Body of pancreas (tissue), 4 donors: ENCODE measurements around the gene SYVN1. TPM values are rescaled to one million over a fixed set of nuclear protein-coding genes. Genes with fewer than 3 reads are reported as not detected.

ENCODE experiments used
- ATAC-seq: fragments of 150-250 bp; one replicate; pipeline ENCODE4 v1.9.1; 2016
- DNase-seq, 4 donors: peaks; one replicate each; pipeline ENCODE4 v3.0.0-alpha.2; 2019
- H3K27ac ChIP-seq, 4 donors: fragments of 200-600 bp; sonication (generic); 1 replicate in 3 of 4; 2 replicates in 1 of 4; pipeline versions ENCODE4 v1.5.1 to v1.6.1; 2016 to 2019; ENCODE audit warnings: mild to moderate bottlenecking in 1 of 4, mixed read lengths in 1 of 4, moderate library complexity in 1 of 4
- H3K27me3 ChIP-seq, 2 donors: fragments of 200-600 bp; sonication (generic); one replicate each; pipeline ENCODE4 v1.6.0; 2016; ENCODE audit warnings: mild to moderate bottlenecking in 1 of 2
- H3K36me3 ChIP-seq, 2 donors: fragments of 200-600 bp; sonication (generic); replicated peaks in 1 of 2; 2 replicates each; pipeline ENCODE4 v1.5.1; 2016; ENCODE audit warnings: low read depth in 2 of 2; ENCODE audit not compliant: insufficient read depth in 1 of 2
- H3K4me1 ChIP-seq: fragments of 200-600 bp; sonication (generic); one replicate; pipeline ENCODE4 v1.6.0; 2016
- H3K4me3 ChIP-seq, 2 donors: fragments of 200-600 bp; sonication (generic); 1 replicate in 1 of 2; 2 replicates in 1 of 2; pipeline ENCODE4 v1.5.1; 2016 to 2019
- H3K9me3 ChIP-seq, 3 donors: fragments of 200-600 bp; sonication (generic); 1 replicate in 2 of 3; 2 replicates in 1 of 3; pipeline ENCODE4 v1.5.1; 2016
- CTCF ChIP-seq, 7 experiments: fragments of 450-650 bp in 4 of 7; fragments of 200-600 bp in 3 of 7; sonication (generic) in 3 of 7; IDR thresholded peaks; one replicate each; pipeline ENCODE4 v1.5.1; 2016 to 2019; ENCODE audit warnings: antibody characterized with exemption in 7 of 7
- POLR2A ChIP-seq, 3 donors: fragments of 450-650 bp; IDR thresholded peaks; one replicate each; pipeline ENCODE4 v1.6.1; 2016; ENCODE audit warnings: antibody characterized with exemption in 3 of 3, mild to moderate bottlenecking in 2 of 3
- WGBS, 2 donors: methylation state at CpG; one replicate each; pipeline ENCODE4 v1.1.5; 2017; 5-methylcytosine and 5-hydroxymethylcytosine counted together
- intact Hi-C: fragments of 100-400 bp; cut with DNase I; formaldehyde crosslinking; loops from one replicate; pipeline ENCODE4 v1.15.1; 2023
- total RNA-seq, 2 donors: library from RNA; depleted of rRNA; stranded (reverse); fragments of >200 nt; gene quantifications; one replicate each; pipeline ENCODE4 v1.1.0, GENCODE V29; 2016

The SYVN1 gene
- total RNA-seq, 2 donors from 2014 or later = 41.0 to 97.2 TPM

- no peak for DNase-seq
- H3K27ac ChIP-seq = peak overlapping the region in 3 of 4 donors; percentile 64 to 78 (median 72)
- H3K4me1 ChIP-seq = peaks cover 54% of the 10 kb centered on the region
Measured at GRCh38 chr11:65103476-65103875, 30.8 kb downstream of the SYVN1 start.

GRCh38 chr11:65102142-65103095 lies 31.9 kb downstream of the SYVN1 start:
- H3K4me1 ChIP-seq = peaks cover 64% of the 10 kb centered on the region
- TF ChIP-seq POLR2A (IDR thresholded peaks at IDR 0.05) (no peak), CTCF (IDR thresholded peaks at IDR 0.05) (no peak)
- H3K36me3 ChIP-seq = no peaks in the 10 kb centered on the region
- intact Hi-C loops = no loop called here
- 61% methylated on average over 7 to 8 of the region's 8 CpGs for WGBS, 2 donors
- ATAC-seq (peak; percentile 77), DNase-seq (peak in 3 of 4 donors; percentile 44 to 73 (median 49))
- no peaks in the 10 kb centered on the region for H3K9me3 ChIP-seq
- H3K4me3 ChIP-seq = no peak overlapping the region
- H3K27ac ChIP-seq = peak overlapping the region in 3 of 4 donors; percentile 64 to 78 (median 72)
- no peaks in the 10 kb centered on the region for H3K27me3 ChIP-seq

More at GRCh38 chr11:65103476-65103875, 30.8 kb downstream of the SYVN1 start:
- Histone ChIP-seq H3K27me3 (no peaks in the 10 kb centered on the region), H3K4me3 (no peak overlapping the region), H3K36me3 (peaks cover 0 to 7% of the 10 kb centered on the region in 2 donors), H3K9me3 (no peaks in the 10 kb centered on the region)
- TF ChIP-seq CTCF (IDR thresholded peaks at IDR 0.05) (no peak), POLR2A (IDR thresholded peaks at IDR 0.05) (no peak)
- no peak for ATAC-seq
- intact Hi-C loops = no loop called here

- no peak for ATAC-seq
- no peak for DNase-seq
- H3K36me3 ChIP-seq = no peaks in the 10 kb centered on the region
- intact Hi-C loops = no loop called here
- no peak for TF ChIP-seq CTCF (IDR thresholded peaks at IDR 0.05)
- TF ChIP-seq POLR2A (IDR thresholded peaks at IDR 0.05) = no peak
- H3K27me3 ChIP-seq = no peaks in the 10 kb centered on the region
- H3K9me3 ChIP-seq = no peaks in the 10 kb centered on the region
- 75 to 76% methylated on average over 6 of the region's 6 CpGs for WGBS, 2 donors
- H3K4me3 ChIP-seq = no peak overlapping the region
- peak overlapping the region; percentile 19 to 78 (median 52) for H3K27ac ChIP-seq
- H3K4me1 ChIP-seq = peaks cover 74% of the 10 kb centered on the region
Measured at GRCh38 chr11:65100674-65101350, 33.5 kb downstream of the SYVN1 start.

- ATAC-seq = no peak
- Histone ChIP-seq H3K36me3 (no peaks in the 10 kb centered on the region), H3K4me1 (peaks cover 41% of the 10 kb centered on the region), H3K9me3 (no peaks in the 10 kb centered on the region), H3K27ac (peak overlapping the region; percentile 84 to 99 (median 94)), H3K27me3 (no peaks in the 10 kb centered on the region), H3K4me3 (peak overlapping the region; percentile 83 to 84)
- DNase-seq = no peak
- intact Hi-C loops = no loop called here
- 22 to 33% methylated on average over 1 to 8 of the region's 8 CpGs for WGBS, 2 donors
- TF ChIP-seq CTCF (IDR thresholded peaks at IDR 0.05) = no peak
- no peak for TF ChIP-seq POLR2A (IDR thresholded peaks at IDR 0.05)
Measured at GRCh38 chr11:65096926-65097325, 37.4 kb downstream of the SYVN1 start.
